MM.1S (cell line): Measurements from ENCODE around the gene IP6K1.

Experiments
- DNase-seq: peaks from one replicate; pipeline ENCODE4 v3.0.0-alpha.2; 2015
- H2AFZ ChIP-seq: fragments of 300-600 bp; sonication (generic); 2 replicates; pipeline ENCODE4 v1.6.0; 2016; ENCODE audit warnings: antibody characterized with exemption, low read length
- H3F3A ChIP-seq: fragments of 300-600 bp; sonication (generic); 2 replicates; pipeline ENCODE4 v1.6.1; 2016; ENCODE audit warnings: mild to moderate bottlenecking, antibody characterized with exemption, low read length, moderate library complexity, mixed read lengths; ENCODE audit not compliant: insufficient read depth
- H3K27ac ChIP-seq: fragments of 300-600 bp; sonication (generic); 2 replicates; pipeline ENCODE4 v1.5.1; 2016; ENCODE audit warnings: mild to moderate bottlenecking, low read length
- H3K27me3 ChIP-seq: fragments of 300-600 bp; sonication (generic); replicated peaks from 2 replicates; pipeline ENCODE4 v1.6.0; 2016; ENCODE audit warnings: low read length; ENCODE audit not compliant: insufficient read depth
- H3K36me3 ChIP-seq: fragments of 300-600 bp; sonication (generic); replicated peaks from 2 replicates; pipeline ENCODE4 v1.6.1; 2016; ENCODE audit warnings: mild to moderate bottlenecking, low read length, mixed read lengths; ENCODE audit not compliant: insufficient read depth
- H3K4me1 ChIP-seq: fragments of 300-600 bp; sonication (generic); 2 replicates; pipeline ENCODE4 v1.6.1; 2016; ENCODE audit warnings: low read length, mixed read lengths
- H3K4me2 ChIP-seq: fragments of 300-600 bp; sonication (generic); 2 replicates; pipeline ENCODE4 v1.6.0; 2016; ENCODE audit warnings: low read depth, low read length
- H3K4me3 ChIP-seq: fragments of 300-600 bp; sonication (generic); 2 replicates; pipeline ENCODE4 v1.5.1; 2016; ENCODE audit warnings: low read length, mixed read lengths
- H3K79me2 ChIP-seq: fragments of 300-600 bp; sonication (generic); 2 replicates; pipeline ENCODE4 v1.6.1; 2016; ENCODE audit warnings: mixed run types, low read length, mixed read lengths
- H3K9ac ChIP-seq: fragments of 300-600 bp; sonication (generic); 2 replicates; pipeline ENCODE4 v1.6.1; 2016; ENCODE audit warnings: low read length, mixed read lengths
- H3K9me2 ChIP-seq: fragments of 300-600 bp; sonication (generic); replicated peaks from 2 replicates; pipeline ENCODE4 v1.6.1; 2016; ENCODE audit warnings: mild to moderate bottlenecking, low read length, mixed read lengths; ENCODE audit not compliant: insufficient read depth
- H3K9me3 ChIP-seq: fragments of 300-600 bp; sonication (generic); replicated peaks from 2 replicates; pipeline ENCODE4 v1.6.1; 2016; ENCODE audit warnings: mild to moderate bottlenecking, low read length, mixed read lengths; ENCODE audit not compliant: insufficient read depth
- H4K20me1 ChIP-seq: fragments of 300-600 bp; sonication (generic); 2 replicates; pipeline ENCODE4 v1.6.1; 2016; ENCODE audit warnings: mild to moderate bottlenecking, low read length, moderate library complexity, mixed read lengths; ENCODE audit not compliant: insufficient read depth
- EZH2 ChIP-seq: fragments of 300-600 bp; sonication (generic); optimal IDR thresholded peaks from 2 replicates; pipeline ENCODE3; 2017; ENCODE audit warnings: low read depth, mild to moderate bottlenecking, antibody characterized with exemption, low read length, mixed read lengths
- EZH2phosphoT487 ChIP-seq: fragments of 300-600 bp; sonication (generic); IDR thresholded peaks from 2 replicates; pipeline ENCODE4 v1.6.1; 2018; ENCODE audit warnings: antibody characterized with exemption, low read length
- TF ChIP-seq, protein P1 (sequence below): fragments of 300-600 bp; sonication (generic); IDR thresholded peaks from 2 replicates; pipeline ENCODE4 v1.5.1; 2016; ENCODE audit warnings: antibody characterized with exemption, low read length, mixed read lengths

Gene IP6K1

DNA sequence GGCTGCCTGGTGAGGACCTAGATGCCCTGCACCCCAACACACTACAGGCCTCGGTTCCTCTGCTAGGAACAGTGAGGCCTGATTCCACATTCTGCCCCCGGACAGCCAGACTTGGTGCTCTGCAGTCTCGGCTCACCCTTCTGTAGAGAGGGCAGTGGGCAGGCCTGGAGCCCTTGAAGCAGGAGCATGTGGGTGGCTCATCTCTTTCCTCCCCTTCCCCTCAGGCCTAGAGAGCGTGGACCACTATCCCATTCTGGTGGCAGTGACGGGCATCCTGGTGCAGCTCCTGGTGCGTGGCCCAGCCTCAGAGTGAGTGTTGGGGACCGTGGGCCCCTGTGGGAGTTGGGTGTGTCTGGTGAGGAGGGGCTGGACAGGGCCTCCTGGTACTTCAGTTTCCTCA lies 70.2 kb downstream of the IP6K1 start:
- Histone ChIP-seq H3K4me2 (no peak overlapping the region), H3K27me3 (no peaks in the 10 kb centered on the region), H3K27ac (no peak overlapping the region)

DNA sequence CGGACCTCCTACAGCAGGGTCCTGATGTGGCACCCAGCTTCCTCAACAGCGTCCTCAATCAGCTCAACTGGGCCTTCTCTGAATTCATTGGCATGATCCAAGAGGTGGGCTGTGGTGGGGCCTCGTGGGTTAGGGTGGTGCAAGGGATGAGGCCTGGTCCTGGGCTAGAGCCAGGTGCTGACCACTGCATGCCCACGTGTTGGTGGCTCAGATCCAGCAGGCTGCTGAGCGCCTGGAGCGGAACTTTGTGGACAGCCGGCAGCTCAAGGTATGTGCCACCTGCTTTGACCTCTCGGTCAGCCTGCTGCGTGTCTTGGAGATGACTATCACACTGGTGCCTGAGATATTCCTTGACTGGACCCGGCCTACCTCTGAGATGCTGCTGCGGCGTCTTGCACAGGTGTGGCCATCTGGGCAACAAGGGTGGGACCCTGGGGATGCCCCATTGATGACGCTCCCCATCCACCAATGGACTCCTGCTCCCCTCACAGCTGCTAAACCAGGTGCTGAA lies 70.7 kb downstream of the IP6K1 start:
- DNase-seq, result no peak
- TF ChIP-seq EZH2, result no peak
- no peak for TF ChIP-seq EZH2phosphoT487
- TF ChIP-seq, protein P1, sequence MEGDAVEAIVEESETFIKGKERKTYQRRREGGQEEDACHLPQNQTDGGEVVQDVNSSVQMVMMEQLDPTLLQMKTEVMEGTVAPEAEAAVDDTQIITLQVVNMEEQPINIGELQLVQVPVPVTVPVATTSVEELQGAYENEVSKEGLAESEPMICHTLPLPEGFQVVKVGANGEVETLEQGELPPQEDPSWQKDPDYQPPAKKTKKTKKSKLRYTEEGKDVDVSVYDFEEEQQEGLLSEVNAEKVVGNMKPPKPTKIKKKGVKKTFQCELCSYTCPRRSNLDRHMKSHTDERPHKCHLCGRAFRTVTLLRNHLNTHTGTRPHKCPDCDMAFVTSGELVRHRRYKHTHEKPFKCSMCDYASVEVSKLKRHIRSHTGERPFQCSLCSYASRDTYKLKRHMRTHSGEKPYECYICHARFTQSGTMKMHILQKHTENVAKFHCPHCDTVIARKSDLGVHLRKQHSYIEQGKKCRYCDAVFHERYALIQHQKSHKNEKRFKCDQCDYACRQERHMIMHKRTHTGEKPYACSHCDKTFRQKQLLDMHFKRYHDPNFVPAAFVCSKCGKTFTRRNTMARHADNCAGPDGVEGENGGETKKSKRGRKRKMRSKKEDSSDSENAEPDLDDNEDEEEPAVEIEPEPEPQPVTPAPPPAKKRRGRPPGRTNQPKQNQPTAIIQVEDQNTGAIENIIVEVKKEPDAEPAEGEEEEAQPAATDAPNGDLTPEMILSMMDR, result no peak
- Histone ChIP-seq H3K79me2 (no peaks in the 10 kb centered on the region; the same call in 1 of the 2 replicates), H2AFZ (no peak overlapping the region), H3K9ac (no peak overlapping the region), H3K4me2 (no peak overlapping the region), H4K20me1 (no peaks in the 10 kb centered on the region), H3F3A (no peaks in the 10 kb centered on the region), H3K4me1 (no peaks in the 10 kb centered on the region), H3K36me3 (no peaks in the 10 kb centered on the region), H3K9me2 (no peaks in the 10 kb centered on the region), H3K27me3 (no peaks in the 10 kb centered on the region), H3K4me3 (no peak overlapping the region), H3K9me3 (no peaks in the 10 kb centered on the region), H3K27ac (no peak overlapping the region)

More for the DNA sequence above, 70.2 kb downstream of the IP6K1 start:
- H3K9ac ChIP-seq, result no peak overlapping the region
- no peak overlapping the region for H2AFZ ChIP-seq
- TF ChIP-seq, protein P1, result no peak
- no peak for TF ChIP-seq EZH2
- no peak for TF ChIP-seq EZH2phosphoT487
- no peaks in the 10 kb centered on the region for H3K36me3 ChIP-seq
- DNase-seq, result no peak
- no peaks in the 10 kb centered on the region for H3F3A ChIP-seq
- H3K79me2 ChIP-seq, result peaks cover 3% of the 10 kb centered on the region; the same call in 1 of the 2 replicates
- H4K20me1 ChIP-seq, result no peaks in the 10 kb centered on the region
- no peaks in the 10 kb centered on the region for H3K4me1 ChIP-seq
- no peak overlapping the region for H3K4me3 ChIP-seq
- H3K9me3 ChIP-seq, result no peaks in the 10 kb centered on the region
- no peaks in the 10 kb centered on the region for H3K9me2 ChIP-seq

GRCh38 chr3:49714728-49715550 lies 71.4 kb downstream of the IP6K1 start:
- Histone ChIP-seq H3K36me3 (no peaks in the 10 kb centered on the region), H3K4me3 (no peak overlapping the region), H3K4me1 (no peaks in the 10 kb centered on the region), H3K9ac (no peak overlapping the region), H3K9me3 (no peaks in the 10 kb centered on the region), H3F3A (no peaks in the 10 kb centered on the region), H3K4me2 (no peak overlapping the region), H3K27ac (no peak overlapping the region), H3K79me2 (no peaks in the 10 kb centered on the region; the same call in 1 of the 2 replicates), H2AFZ (no peak overlapping the region), H4K20me1 (no peaks in the 10 kb centered on the region), H3K27me3 (no peaks in the 10 kb centered on the region), H3K9me2 (no peaks in the 10 kb centered on the region)
- TF ChIP-seq EZH2phosphoT487, result no peak
- TF ChIP-seq, protein P1, result no peak
- TF ChIP-seq EZH2, result no peak
- DNase-seq, result no peak
